ENCODE data around the gene ALPI.

ALPI gene

DNA sequence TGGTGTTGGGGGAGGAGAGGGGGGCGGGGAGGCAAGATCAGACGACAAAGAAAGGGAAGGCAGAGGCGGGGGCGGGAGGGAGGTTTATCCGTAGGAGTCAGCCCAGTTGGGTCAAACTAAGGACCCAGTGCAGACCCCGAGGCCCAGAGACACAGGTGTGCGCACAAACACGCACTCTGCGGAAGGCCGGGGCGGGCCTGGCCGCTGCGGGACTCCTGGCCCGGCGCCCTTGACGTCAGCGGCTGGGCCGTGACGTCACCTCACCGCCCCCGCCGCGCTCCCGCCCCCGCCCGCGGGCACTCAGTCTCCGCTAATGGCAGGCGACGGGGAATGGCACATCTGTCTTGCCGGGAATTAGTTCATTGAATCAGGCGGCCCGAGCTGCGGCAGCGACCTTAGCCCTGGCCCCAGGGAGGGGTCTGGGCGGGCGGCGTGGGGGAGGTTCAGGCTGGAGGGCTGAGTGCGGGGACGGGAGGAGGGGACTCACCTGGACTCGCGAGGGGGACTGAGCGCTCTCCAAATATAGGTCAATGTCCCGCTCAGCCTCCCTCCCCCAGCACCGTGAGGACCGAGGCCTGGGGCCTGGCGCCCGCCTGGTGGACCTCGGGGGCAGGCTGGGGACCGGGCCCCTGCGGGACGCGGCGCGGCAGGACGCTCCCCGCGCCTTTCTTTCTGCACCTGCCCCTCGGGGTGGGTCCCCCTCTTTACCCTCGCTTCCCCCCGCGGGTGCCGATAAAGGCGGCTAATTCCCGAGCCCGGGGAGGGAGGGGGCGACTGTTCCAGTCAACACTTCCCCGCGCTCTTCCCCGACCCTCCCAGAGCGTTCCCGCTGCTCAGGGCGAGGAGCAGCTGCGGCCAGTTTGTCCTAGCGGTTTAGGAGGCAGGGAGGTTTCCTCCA lies 47.2 kb downstream of the ALPI start:
- no peak for DNase-seq

DNA sequence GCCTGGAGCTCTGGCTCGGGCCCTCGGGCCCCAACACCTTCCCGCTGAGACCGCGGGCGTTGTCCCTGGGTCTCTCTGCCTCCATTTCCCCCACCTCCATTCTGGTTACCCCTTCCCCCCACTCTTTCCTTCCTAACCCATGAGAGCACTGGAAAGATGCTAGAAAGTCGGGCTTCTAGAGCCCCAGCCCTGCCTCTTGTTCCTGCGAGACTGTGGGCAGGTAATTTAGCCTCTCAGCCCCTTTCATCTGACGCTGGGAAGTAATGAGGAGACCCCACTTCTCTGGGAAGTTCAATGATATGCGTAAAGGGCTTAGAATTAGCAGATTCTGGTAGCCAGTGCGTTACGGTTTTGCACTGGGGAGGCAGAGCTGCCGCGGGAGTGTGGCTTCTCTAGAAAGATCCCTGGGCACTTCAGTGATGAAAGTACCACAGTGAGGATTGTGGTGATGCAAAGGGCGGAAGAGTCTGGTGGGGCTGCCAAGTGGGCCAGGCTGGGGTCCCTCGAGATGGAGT lies 47.9 kb downstream of the ALPI start:
- DNase-seq = no peak

DNA sequence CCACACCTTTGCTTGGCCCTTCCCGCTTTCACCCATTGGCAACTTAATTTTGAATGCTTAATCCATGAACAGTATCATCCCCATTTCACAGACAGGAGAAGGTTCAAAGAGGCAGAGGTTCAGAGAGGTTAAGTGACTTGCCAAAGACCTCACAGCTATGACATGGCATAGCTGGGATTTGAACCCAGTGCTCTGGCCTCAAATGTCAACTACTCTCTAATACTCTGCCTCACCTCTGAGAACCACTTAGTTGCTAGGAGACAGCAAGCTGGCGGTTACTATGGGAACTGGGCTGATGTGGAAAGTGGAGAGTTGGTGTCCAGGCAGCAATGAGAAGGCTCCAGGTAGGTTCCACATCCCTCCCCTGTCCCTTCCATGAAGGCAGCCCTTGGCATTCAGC lies 48.5 kb downstream of the ALPI start:
- DNase-seq = no peak

DNA sequence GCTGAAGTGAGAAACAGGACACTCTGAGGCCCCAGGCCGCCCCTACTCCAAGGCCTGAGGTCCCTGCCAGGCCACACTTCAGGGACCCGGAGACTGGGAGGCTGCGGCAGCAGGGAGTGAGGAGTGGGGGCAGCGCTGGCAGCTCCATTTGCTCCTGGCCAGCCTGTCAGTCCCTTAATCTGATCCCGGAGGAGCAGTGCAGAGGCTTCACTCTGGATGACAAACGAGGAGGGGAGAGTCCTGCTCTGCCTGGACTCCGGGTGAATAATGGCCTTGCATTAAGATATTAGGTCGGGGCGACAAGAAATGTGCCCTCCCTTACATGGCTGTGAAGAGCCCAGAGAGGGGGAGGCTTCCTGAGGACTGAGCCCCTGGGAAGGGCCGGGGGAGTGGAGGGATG lies 49.9 kb downstream of the ALPI start:
- no peak for DNase-seq

DNA sequence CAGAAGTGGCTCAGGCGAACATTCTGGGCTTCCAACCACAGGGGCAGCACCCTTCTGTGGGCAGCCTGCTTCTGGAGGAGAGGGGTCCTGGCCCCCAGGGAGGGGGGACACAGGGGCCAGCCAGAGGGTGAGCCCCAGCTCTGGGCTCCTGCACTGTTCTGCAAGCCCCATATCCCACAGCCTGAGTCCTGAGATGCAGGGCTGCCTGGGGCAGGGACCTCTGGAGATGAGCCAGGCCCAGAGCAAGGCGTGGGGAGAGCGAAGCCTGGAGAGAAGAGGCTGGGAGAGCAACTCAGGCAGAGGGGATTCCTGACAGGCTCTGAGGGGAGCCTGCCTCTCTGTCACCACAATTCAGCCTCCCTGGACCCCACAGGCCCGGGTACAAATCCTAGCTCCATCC lies 50.8 kb downstream of the ALPI start:
- DNase-seq = no peak

DNA sequence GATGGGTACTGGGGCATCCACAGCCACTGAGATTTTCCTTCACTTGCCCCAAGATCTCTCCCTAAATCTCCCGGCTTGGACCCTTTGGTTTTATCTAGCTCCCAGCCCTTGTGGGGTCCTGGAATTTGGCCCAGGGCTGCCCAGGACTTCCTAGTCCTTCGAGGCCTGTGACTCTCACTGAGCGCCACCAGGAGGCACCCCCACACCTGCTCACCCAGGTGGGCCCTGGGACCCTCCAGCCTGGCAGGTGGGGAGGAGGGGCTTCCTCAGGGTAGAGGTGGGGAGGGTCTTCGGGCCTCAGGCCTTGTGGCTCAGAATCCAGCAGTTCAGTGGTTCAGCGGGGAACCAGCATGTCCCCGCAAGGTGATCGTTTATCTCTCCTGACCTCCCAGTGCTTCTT lies 52.3 kb downstream of the ALPI start:
- no peak for DNase-seq
